HL-60 (cell line): Measurements from ENCODE around the gene ANO10.

Experiments
- CTCF ChIP-seq: IDR thresholded peaks from one replicate; pipeline ENCODE4 v1.5.1; 2011; ENCODE audit warnings: low read length, control low read depth, inconsistent platforms; ENCODE audit not compliant: insufficient read depth
- POLR2AphosphoS5 ChIP-seq: IDR thresholded peaks from 2 replicates; pipeline ENCODE4 v1.6.1; 2012; ENCODE audit warnings: low read depth

DNA sequence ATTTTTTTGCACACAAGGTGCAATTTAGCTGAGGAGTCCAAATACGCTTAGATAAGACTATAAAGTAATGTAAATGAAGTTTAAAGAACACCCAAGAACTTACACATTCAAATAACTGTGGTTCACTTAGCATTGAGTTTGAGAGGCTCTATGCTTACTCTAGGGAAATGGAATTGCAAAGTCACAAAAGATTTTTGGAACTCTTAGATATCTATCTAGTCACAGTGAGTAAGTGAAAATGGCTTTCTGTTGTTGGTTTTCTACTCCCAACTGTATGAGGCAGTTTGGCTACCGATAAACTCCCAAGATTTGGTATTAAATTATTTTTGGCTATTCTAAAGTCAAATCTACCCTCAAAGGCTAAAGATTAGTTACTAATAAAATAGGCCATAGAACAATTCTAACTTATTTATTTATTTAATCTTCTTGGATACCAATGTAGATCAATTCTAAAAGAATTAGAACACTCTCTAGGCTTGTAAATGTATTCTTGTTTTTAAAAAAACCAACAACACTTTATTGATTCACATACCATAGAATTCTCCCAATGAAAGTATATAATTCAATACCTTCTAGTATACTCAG, 170.0 kb downstream of the ANO10 start:
- TF ChIP-seq POLR2AphosphoS5 = no peak
- no peak for TF ChIP-seq CTCF
